Esophagus muscularis mucosa (tissue), 4 donors: Measurements from ENCODE around the gene CLIC1.

ENCODE experiments used
- CTCF ChIP-seq, 3 experiments: fragments of 200-600 bp in 2 of 3; fragments of 450-650 bp in 1 of 3; sonication (generic) in 2 of 3; IDR thresholded peaks; one replicate each; pipeline ENCODE4 v1.5.1; 2017 to 2019; ENCODE audit warnings: antibody characterized with exemption in 3 of 3, mild to moderate bottlenecking in 2 of 3, moderate library complexity in 1 of 3
- EP300 ChIP-seq: sonication (generic); formaldehyde crosslinking; IDR thresholded peaks from one replicate; pipeline ENCODE4 v1.6.1; 2017; ENCODE audit warnings: antibody characterized with exemption
- POLR2A ChIP-seq: fragments of 450-650 bp; IDR thresholded peaks from one replicate; pipeline ENCODE4 v1.6.1; 2017; ENCODE audit warnings: antibody characterized with exemption, moderate library complexity, mild to moderate bottlenecking, low read depth

DNA sequence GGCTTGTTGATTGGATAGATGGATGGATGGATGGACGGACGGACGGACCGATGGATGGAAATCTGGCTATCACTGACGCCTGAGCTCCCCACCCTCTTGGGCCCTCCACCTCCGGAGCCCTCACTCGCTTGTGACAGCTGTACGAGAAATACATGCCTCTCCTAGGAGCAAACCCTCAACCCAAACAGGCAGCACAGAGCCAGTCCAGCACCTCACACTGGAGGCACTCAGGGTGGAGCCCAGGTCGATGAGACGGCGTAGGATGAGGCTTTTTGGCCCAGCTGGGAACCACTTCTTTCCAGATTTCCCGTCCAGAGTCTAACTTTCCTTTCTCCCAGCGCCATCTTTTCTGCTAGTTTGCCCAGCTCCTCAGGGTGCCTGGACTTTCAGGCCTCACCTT lies 52.7 kb downstream of the CLIC1 start:
- no peak for TF ChIP-seq CTCF (IDR thresholded peaks at IDR 0.05)
- no peak for TF ChIP-seq POLR2A
- TF ChIP-seq EP300, result no peak
